T-helper 22 cell (primary cell): ENCODE measurements around the gene MAP3K8.
A peak's percentile ranks its signal among the peaks of the same experiment; 100 is the strongest.
"Not testable (repeated sequence)": the region's sequence is repeated elsewhere in the genome, so short reads cannot be mapped to it uniquely, and the experiment has no call there.

Experiments
- DNase-seq: peaks from one replicate; pipeline ENCODE4 v3.0.0-alpha.2; 2020; ENCODE audit warnings: low read depth

MAP3K8 gene

DNA sequence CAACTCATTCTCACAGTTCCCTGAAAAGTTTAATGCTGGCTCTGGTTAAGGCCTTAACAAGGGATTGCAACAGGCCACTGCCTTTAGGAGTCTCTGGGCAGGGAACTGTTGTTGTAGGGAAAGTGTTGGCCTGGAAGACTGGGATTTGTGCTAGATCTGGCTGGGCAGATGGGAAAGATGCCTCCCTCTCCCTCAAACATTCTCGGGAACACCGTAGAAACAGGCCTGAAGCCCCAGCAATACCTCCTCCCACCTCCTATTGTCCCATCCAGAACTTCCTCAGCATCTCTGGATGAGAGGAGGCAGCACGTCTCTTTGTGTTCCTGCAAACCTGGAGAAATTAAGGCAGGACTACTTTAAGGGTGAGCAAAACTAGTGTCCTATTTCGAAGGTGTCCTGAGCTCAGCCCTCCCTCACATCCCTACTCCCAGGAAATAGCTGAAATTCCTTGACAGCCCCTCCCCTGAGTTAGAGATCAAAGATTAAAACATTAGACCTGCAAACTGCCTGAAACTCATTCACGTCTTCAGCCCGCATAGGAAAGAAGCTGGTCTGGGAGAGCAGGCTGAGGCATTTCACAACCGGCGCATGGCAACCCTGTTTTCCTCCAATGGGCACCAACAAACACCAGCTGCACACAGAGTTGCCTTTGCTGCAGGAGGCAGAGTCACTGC, 10.9 kb upstream of the MAP3K8 start:
- no peak for DNase-seq

DNA sequence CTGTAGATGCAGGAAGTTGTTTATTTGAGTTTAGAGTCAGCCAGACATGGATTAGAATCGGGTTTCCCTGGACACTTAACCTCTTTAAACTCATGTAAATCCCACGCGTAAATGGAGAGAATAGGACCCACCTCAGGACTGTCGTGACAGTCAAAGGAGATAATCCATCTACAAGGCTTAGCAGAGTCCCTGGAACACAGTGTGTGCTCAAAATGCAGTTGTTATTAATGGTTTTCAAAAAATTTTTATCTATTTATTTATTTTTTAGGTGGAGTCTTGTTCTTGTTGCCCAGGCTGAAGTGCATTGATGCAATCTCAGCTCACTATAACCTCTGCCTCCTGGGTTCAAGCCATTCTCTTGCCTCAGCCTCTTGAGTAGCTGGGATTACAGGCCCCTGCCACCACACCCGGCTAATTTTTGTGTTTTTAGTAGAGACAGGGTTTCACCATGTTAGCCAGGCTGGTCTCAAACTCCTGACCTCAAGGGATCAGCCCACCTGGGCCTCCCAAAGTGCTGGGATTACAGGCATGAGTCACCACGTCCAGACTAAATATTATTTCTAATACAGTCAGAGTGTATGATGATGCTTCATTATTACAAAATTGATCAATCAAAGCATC, 10.2 kb upstream of the MAP3K8 start:
- not testable (repeated sequence) for DNase-seq

DNA sequence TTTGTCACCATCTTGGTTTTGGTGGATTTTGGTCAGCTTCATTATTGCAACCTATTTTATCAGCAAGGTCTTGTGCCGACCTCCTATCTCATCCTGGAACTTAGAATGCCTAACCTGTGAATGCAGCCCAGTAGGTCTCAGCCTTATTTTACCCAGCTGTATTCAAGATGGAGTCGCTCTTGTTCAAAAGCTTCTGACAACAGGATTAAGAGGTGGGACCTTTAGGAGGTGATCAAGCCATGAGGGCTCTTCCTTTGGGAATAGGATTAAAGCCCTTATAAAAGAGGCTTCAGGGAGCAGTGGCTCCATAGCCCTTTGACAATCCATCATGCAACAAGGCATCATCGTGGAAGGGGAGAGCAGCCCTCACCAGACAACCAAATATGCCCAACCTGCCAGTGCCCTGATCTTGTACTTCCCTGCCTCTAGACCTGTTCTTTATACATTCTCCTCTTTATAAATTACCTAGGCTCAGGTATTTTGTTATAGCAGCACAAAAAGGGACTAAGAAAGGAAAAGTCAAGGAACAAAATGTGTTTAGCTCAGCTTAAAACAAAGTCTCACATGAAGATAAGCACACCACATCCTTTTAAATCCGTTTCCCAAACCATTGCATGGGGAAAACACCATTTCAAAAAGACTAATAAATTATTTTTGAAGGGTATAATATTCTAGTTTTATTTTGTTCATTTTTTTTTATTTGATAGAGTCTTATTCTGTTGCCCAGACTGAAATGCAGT, 8.5 kb upstream of the MAP3K8 start:
- no peak for DNase-seq

DNA sequence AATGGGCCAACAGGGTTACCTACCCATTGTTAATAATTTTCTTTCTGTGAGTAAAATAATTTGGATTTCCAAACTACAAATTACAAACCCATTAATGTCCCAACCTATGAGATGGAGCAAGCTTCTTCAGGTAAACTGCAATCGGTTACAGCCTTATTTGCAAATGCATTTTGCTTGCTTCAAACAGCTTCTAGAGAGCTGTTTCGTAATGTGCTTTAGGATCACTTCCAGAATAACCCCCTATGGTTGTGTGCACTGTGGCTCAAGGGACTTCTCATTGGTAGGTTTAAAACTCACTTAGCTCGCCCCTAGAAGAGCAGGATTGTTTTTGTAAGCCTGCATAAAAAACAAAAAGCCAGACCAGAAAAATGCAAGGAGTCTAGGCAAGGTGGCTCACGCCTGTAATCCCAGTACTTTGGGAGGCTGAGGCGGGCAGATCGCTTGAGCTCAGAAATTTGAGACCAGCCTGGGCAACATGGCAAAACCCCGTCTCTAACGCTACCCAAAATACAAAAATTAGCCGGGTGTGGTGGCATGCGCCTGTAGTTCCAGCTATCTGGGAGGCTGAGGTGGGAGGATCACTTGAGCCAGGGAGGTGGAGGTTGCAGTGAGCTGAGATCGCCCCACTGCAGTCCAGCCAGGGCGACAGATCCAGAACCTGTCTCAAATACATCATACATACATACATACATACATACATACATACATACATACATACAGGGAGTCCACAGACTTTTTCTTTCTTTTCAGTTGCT, 3.3 kb upstream of the MAP3K8 start:
- no peak for DNase-seq

DNA sequence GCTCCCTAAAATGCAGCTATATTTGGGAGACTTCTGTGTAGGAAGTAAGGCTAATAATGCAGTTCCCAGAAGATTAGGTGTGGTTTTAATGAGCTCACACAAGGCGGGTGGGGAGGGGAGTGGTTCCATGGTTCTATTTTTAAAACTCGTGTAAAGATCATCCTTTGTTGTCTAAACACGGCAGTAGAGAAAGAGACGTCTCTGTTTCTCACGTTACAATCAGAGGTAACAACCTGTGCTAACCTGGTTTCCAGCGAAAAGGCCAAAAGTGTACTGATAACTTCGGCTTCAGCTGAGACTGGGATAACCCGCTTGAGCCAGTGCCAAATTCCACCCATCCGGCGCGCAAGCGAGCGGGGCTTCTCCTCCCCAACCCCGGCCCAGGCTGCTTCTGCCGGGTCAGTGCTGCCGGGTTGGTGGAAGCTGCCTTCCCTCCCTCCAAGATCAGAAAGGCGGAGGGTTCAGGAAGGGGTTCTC, 2.5 kb upstream of the MAP3K8 start:
- DNase-seq: no peak

DNA sequence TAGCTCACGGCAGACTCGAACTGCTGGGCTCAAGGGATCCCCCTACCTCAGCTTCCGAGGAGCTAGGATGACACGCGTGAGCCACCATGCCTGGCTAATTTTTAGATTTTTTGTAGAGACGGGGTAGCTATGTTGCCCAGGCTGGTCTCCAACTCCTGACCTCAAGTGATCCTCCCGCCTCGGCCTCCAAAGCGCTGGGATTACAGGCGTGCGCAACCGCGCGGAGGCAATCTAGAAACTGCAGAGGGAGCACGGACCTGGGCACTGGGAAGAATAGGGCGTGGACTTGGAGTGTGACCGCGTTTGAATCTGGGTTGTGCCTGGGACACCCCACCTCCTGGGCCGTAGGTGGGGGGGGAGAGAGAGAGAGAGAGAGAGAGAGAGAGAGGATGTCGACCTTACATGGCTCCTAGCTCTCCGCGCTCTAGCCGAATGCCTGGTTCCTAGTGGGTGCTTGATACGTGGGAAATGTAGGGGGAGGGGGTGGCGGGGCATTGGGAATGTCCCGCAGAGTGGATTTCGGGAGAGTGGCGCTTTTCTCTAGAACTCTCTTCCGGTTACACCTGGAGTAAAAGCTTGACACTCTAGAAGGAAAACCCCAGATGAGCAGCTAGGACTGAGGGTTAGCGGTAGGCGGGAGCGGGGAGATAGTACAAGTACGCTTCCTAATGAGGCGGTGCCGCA, 1.2 kb upstream of the MAP3K8 start:
- no peak for DNase-seq

DNA sequence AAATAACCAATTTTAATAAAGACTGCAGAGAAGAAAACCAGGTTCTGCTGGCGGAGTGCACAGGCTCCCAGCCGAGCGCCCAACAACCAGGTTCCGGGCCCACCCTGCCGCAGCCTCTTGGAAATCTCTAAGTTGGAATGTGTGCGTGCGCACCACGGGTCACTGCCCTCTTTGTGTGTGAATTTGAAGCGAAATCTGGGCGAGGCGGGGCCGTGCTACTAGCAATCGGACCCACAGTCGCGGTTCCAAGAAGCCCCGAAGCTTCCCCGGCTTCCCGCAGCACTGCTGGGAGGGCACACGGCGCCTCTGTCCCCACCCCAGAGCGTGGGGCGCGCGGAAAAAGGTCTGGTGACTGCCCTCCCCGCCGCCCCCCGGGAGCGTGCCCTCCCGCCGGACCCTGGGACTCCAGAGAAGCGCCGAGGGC, 666 bp upstream of the MAP3K8 start:
- no peak for DNase-seq

DNA sequence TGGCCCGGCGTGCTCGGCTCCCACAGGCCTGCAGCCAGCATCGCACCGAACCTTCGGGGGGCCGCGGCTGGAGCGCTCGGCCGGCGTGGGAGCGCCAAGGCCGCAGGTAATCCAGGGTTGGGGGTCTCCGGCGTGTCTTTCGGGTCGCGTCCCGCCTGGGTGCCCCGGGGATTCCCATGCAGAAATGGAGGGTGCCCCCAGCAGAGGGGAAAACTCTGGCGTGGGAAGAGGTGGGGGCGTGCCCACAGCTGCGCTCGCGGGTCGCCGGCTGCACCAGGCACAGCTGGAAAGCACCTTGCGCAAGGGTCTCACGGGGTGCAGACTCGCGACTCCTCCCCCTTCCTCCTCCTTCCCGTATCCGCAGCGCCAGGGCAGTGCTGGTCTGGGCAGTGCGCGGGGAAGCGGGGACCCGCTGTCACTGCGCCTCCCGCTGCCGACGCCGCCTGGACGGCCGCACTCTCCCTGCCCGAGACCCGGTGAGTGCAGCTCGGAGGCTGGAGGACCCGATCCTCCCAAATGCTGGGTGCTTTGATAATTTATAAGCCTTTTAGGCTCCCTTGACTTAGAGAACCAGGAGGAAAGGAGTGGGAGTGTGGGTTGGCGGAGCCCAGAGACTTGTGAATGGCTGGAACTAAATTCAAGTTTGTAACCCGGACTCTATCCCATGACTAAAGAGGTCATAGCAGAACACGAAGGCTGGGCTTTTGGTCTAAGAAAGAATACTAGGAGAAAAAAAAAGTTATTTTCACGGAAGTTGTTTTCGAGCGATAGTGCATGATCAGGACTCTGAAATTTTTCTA, 489 bp downstream of the MAP3K8 start:
- peak; percentile 63 for DNase-seq

DNA sequence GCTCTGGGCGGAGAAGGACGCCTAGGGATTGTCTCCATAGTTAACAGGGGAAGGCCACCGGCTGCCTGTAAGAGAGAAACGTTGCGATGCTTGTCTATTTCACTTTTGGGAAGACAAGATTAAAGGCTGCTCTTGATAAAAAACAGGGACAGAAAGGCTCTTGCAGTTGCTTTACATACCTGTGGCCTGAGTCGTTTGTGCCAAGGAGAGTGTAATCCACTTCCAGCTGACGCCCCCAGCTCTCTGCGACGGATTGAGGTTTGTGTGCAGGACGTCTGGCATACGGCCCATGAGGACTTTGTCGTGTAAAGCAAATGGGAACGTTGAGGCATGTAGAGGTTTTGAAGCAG, 1.1 kb downstream of the MAP3K8 start:
- no peak for DNase-seq

DNA sequence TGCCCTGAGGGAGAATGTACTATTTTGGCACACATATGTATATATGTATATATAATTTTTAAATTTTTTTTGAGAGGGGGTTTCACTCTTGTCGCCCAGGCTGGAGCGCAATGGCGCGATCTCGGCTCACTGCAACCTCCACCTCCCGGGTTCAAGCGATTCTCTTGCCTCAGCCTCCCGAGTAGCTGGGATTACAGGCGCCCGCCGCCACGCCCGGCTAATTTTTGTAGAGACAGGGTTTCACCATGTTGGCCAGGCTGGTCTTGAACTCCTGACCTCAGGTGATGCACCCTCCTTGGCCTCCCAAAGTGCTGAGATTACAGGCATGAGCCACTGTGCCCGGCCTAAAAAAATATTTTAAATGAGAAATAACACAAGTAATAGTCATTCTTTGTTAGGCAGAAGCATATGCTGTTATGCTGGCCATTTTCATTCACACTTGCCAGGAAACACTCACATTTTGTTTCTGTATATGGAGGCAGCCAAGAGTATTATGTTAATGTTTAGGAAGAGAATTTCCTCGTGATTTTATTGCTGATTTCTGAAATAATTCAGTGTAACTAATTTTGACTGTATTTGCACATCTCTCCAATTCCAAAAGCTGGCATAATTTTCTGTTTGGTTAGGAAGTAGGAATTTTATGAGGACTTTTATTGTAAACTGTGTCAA, 1.6 kb downstream of the MAP3K8 start:
- not testable (repeated sequence) for DNase-seq

DNA sequence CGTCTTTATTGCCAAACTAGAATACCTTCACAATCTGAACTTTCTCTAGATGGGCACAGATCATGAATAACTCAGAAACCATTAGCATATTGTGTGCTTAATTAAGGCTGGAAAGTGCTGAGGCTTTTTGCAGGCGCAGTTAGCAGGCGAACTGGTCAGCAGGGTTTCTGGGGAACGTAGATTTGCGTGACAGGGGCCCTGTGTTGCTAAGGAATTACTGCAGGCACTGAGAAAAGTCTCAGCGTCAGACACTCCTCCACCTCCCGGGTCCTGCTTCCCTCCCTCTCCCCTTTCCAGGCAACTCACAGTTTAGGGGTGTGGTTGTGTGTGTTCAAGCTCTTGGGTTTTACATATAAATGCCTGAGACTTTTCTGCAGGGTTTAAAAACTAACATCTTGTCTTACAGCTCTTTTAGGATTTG, 2.2 kb downstream of the MAP3K8 start:
- DNase-seq: no peak

DNA sequence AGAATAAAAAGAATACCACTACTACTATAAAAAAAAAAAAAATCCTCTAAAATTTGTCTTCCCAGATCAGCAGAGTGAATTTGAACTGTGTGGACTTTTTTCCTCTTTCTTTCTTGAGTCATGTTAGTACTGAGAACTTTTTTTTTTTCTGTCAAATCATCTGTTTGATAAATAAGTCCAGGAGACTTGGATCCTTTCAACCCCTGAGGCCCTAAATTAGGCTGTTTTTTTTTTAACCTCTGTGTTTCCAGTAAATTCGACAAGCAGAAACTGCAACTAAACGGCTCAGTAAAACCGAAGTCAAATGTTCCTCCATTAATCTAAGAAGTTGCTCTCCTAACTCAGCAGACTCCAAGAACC, 2.7 kb downstream of the MAP3K8 start:
- no peak for DNase-seq

DNA sequence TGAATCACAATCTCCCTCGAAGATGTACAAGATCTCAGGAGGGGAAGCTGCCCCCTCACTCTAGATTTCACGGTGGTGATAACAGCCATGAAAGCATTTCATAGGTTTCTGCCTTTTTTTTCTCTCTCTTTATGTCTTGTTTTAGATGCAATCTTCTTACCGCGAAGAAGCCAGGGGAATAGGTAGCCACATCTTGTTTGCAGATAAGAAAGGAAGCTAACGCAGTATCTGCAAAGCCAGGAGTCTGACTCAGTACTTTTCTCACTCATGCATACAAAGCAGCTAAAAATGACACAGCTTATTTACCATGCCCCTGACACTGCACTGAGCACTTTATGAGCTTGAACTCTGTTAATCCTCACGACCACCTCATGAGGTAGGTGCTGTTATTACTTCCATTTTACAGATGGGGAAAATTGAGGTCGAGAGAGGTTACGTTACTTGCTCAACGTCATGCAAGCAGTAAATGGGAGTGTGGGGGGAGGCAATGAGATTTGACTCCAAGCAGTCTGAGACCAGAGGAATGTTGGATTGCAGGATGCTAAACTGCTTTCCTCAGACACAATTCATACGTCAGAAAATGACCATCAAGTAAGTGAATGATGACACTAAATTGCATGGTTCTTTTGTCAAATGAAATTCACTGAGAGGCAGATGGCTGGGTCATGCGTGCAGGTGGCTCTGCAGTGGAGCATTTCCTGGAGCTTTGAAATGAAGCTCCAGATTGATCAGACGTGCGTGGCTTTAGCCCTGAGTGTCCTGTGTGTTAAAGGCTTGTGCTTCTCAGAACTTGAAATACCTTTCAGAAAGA, 3.3 kb downstream of the MAP3K8 start:
- DNase-seq: peak; percentile 45

DNA sequence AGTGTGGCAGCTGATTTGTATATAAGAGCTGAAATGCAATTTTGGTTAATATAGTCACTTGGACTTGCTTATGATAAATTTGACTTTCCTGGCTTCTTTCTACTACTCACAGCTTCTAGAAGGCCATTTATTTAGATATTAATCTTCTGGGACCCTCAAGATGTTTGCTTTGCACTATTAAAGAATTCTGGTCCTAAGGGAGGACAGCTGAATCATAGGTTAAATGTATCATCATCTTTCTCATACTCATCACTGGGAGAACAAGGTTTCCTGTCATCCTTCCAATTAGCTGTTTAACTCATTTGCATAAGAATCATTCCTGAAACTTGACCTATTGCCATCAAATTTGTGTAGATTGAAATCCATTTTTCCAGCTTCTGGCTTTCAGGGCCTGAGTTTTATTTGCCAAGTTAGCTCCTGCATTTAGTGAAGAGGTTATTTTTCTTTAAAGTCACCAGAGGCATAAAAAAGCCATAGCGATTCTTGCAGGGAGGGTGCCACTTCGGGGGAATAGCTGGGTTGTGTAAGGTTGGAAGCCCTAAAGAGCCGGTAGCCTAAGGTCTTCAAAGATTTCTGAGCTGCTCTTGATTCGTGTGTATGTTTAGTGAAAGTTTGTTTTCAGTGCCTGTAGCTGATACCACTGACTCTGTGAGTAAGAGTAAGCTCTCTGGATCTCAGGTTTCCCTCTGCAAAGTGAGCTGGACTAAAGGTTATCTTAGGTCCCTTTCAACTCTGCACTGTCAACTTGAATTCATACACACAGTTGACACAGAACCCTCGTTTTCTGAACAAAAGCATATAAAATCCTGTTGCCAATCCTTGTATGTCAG, 4.3 kb downstream of the MAP3K8 start:
- no peak for DNase-seq

DNA sequence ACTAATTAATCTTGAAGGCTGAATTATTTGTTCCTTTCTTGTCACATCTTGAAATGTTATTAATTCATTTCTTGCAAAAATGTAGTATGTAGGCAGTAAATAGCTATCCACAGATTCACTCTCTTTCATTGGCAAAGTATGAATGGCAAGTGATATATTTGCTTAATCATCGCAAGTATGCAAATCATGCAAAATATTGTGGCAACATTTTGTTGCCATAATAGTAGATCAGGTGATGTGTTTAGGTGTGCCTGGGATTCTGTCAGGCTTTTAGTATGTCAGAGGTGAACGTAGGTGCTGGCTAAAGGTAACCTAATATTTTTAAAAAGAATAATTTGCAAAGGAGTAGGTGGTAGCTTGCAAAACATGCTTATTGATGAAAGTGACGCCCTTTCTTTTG, 5.9 kb downstream of the MAP3K8 start:
- DNase-seq: no peak

DNA sequence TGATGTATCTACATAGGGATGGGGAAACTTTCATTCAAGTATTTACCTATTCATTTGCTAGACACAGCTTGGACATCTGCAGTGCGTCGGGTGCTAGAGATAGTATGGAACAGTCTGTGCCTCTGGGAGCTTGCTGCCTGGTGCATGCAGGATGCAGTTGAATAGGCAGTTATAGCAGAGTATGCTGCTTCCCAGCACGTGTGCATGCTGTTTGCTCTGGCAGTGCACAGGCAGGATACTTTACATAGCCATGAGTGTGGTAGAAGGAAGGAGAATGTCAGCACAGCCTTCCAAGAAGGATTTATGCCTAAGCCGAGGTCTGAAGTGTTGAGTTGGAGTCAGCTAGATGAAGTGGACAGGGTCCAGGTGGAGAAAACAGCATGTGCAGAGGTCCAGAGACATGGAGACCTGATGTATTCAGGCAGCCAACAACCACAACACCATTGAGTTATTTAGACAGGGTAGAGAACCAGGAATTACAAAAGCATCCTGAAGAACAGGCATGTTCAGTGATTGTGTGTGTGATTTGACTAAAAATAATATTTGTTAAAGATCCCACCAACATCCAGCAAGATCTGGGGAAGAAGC, 8.1 kb downstream of the MAP3K8 start:
- no peak for DNase-seq

DNA sequence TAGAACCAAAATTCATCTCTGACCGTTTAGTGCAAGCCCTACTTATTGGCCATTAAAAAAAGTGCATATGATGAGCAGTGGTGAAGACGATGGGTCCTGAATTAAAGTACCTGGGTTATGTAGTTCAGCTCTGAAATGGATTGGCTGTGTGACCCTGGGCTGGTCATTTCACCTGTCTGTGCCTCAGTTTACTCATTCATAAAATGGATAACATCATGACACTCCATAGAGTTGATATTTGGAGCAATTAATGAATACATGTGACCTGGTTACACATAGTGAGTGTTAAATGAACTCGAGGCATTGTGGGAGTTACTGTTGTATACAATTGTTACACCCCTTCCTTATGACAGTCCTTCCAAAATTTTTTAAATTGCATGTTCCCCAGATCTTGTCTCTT, 9.1 kb downstream of the MAP3K8 start:
- DNase-seq: no peak

DNA sequence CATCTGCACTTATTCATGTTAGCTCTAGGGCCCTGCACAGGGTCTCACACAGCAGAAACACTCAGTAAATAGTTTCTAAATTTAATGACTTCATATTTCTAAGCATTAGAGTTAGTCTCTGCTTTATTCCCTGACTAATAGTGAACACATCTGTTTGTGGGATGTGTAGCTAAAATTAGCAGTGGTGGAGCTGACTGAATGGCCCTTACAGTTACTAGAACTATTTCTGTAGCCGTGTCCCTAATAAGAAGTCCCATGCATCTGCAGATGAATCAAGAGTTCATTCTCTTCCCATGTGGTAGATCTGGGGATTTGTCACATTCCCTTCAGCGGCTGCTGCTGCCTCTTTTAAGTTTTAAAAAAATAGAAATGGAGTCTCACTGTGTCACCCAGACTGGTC, 11.7 kb downstream of the MAP3K8 start:
- DNase-seq: no peak
